Activated CD8-positive, alpha-beta memory T cell treated with anti-CD3 and anti-CD28 coated beads for 36 hours (primary cell): ENCODE data around the gene ZNF628. TPM values are rescaled to one million over a fixed set of nuclear protein-coding genes. Genes with fewer than 3 reads are reported as not detected.

ENCODE experiments used
- CTCF ChIA-PET: fragments of 350-600 bp; sonication (Branson Sonifier 250); formaldehyde crosslinking; loops from one replicate; lab custom pipeline; 2021; ENCODE audit warnings: antibody characterized with exemption; lab: Charles Lee
- POLR2A ChIA-PET: fragments of 350-600 bp; sonication (Branson Sonifier 250); formaldehyde crosslinking; loops from one replicate; lab custom pipeline; 2021; ENCODE audit warnings: antibody characterized with exemption; lab: Charles Lee
- total RNA-seq, 2 experiments: library from RNA; stranded (reverse); gene quantifications; one replicate each; pipeline ENCODE4 v1.2.3, GENCODE V29; 2021

The ZNF628 gene
- total RNA-seq, 2 experiments from 2014 or later, result 6.4 to 7.4 TPM

GRCh38 chr19:55461259-55461973, 15.0 kb upstream of the ZNF628 start, which contains the start of gene ISOC2:
TSS of gene ISOC2 (minus strand) at chr19:55461642. CDS start at chr19:55456486, 5,156 bp downstream.
- ChIA-PET CTCF (interaction anchor here (0.9 to 1.0 kb wide), 3 partner anchors 8 to 42 kb away, joined by 3 to 5 read pairs (median 4); no protein-coding TSS in a partner anchor), POLR2A (interaction anchor here (0.5 to 1.0 kb wide), 2 partner anchors 15 to 208 kb away, joined by 3 to 8 read pairs; partner anchors contain the start of gene ZNF628)

DNA sequence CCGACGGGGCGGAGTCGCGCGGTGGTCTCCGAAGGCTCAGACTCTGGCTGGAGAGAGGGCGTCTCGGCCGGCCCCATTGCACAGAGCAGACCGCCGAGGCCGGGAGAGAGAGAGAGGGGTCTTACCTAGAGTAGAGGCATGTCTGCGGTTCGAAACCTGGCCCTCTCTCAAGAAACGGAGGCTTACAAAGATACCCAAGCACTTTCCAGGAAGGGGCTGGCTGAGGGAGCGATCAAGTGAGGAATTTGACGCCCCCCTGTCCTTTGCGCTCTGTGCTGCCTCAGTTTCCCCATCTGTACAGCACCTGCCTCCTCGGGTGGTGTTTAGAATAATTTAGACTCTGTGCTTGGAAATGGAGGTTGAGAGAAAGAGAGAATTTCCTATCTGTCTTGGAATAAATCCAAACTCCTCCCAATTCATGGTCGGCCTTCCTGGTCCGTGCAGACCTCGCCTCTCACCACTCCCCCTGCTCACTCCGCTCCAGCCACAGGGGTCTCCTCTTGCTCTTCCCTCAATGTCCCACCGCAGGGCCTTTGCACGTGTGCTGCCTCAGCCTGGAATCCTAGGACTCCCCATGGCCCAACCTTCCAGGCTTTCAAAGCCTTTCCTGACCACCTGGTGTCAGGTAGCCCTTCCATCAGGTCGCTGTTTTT, 14.3 kb upstream of the ZNF628 start:
- ChIA-PET CTCF (interaction anchor here (0.9 to 1.6 kb wide), 4 partner anchors 9 to 42 kb away, joined by 3 to 6 read pairs (median 4); no protein-coding TSS in a partner anchor), POLR2A (interaction anchor here (1.0 kb wide), 1 partner anchor 15 kb away, joined by 8 read pairs; the partner anchor contains the start of gene ZNF628)

GRCh38 chr19:55462722-55463121, 13.7 kb upstream of the ZNF628 start:
- CTCF ChIA-PET, result interaction anchor here (1.6 kb wide), 1 partner anchor 41 kb away, joined by 6 read pairs; no protein-coding TSS in a partner anchor
- POLR2A ChIA-PET, result no interaction called here

- POLR2A ChIA-PET, result no interaction called here
- CTCF ChIA-PET, result interaction anchor here (0.6 to 1.6 kb wide), 2 partner anchors 40 to 175 kb away, joined by 3 to 6 read pairs; no protein-coding TSS in a partner anchor
Observed at GRCh38 chr19:55463583-55464031, 12.8 kb upstream of the ZNF628 start.

DNA sequence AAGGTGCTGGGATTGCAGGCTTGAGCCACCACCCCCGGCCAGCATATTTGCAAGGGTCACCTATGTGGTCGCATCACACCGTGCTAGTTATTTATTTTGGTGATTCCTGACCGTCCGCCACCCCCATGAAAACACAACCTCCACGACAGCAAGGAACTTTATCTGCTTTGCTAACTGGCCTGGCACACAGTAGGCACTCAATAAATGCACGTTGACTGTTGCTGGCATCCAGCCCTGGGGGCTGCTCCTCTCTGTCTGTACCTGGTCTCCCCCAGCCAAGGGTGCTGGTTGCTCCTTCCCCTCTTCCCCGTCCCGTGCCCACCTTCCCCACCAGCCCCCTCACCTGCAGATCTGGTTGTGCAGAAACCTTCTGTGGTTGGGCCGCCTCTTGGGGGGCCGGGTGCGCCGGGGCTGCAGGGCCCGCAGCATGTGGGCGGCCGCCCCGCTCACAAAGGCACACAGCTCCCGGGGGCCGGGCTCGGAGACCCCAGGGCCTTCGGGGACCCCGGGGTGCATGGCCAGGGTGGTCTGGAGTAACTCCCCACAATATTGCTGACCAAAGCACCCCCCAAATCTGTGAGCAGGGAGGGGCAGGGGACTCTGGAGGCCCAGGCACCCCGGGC, 12.3 kb upstream of the ZNF628 start:
- ChIA-PET CTCF (interaction anchor here (0.6 to 1.6 kb wide), 2 partner anchors 39 to 175 kb away, joined by 3 to 6 read pairs; no protein-coding TSS in a partner anchor), POLR2A (no interaction called here)

GRCh38 chr19:55464662-55465054, 11.8 kb upstream of the ZNF628 start, which contains the start of gene C19orf85:
TSS of gene C19orf85 (minus strand) at chr19:55464751. CDS start at chr19:55464554, 197 bp downstream.
- CTCF ChIA-PET, result no interaction called here
- POLR2A ChIA-PET, result no interaction called here

- POLR2A ChIA-PET, result no interaction called here
- CTCF ChIA-PET, result interaction anchor here (3.3 kb wide), 1 partner anchor 39 kb away, joined by 46 read pairs; no protein-coding TSS in a partner anchor
Observed at GRCh38 chr19:55465460-55466240, 10.8 kb upstream of the ZNF628 start.

DNA sequence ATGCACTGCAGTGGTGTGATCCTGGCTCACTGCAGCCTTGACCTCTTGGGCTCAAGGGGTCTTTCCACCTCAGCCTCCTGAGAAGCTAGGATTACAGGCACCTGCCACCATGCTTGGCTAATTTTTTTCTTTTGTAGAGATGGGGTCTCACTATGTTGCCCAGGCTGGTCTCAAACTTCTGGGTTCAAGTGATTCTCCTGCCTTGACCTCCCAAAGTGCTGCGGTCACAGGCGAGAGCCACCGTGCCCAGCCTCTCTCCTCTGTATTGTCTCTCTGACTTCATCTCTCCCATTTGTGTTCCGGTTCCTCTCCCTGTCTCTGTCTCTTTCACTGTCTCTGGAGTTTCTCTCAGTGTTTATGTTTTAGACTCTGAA, 10.2 kb upstream of the ZNF628 start:
- CTCF ChIA-PET, result interaction anchor here (1.2 to 3.3 kb wide), 6 partner anchors 10 to 212 kb away, joined by 4 to 46 read pairs (median 10); partner anchors contain the start of genes ZNF628 and ZNF865
- POLR2A ChIA-PET, result no interaction called here

GRCh38 chr19:55467236-55468053, 9.0 kb upstream of the ZNF628 start:
- POLR2A ChIA-PET, result no interaction called here

GRCh38 chr19:55468054-55468393, 8.4 kb upstream of the ZNF628 start:
- CTCF ChIA-PET, result interaction anchor here (0.6 to 3.3 kb wide), 20 partner anchors 8 to 343 kb away, joined by 3 to 46 read pairs (median 4); partner anchors contain the start of genes BRSK1, NAT14 and ZNF628
- POLR2A ChIA-PET, result no interaction called here

More at GRCh38 chr19:55467236-55468053, 9.0 kb upstream of the ZNF628 start:
- CTCF ChIA-PET, result interaction anchor here (0.6 to 3.3 kb wide), 27 partner anchors 9 to 342 kb away, joined by 3 to 46 read pairs (median 4); partner anchors contain the start of genes BRSK1, NAT14, ZNF628 and ZNF865

- ChIA-PET POLR2A (interaction anchor here (0.6 kb wide), 1 partner anchor 167 kb away, joined by 8 read pairs; no protein-coding TSS in a partner anchor), CTCF (interaction anchor here (1.8 kb wide), 1 partner anchor 33 kb away, joined by 10 read pairs; no protein-coding TSS in a partner anchor)
Observed at GRCh38 chr19:55471266-55471665, 5.2 kb upstream of the ZNF628 start.

DNA sequence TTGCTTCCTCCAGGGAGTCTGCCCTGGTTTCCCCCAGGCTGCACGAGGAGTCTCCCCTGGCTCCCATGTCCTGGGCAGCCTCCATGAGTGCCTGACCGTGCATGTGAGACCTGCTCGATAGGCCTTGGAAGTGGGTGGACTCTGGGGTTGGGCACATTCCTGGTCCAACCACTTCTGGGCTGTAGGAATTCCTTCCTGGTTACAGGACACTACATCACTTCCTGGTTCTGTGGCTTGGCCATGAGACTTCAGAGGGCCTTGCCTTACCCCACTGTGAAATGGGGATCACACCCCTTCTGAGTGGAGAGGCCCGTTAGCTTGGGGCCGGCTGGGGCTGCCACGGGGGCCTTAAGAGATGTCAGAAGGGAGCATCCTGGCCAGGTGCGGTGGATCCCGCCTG, 4.0 kb upstream of the ZNF628 start:
- CTCF ChIA-PET, result no interaction called here
- POLR2A ChIA-PET, result no interaction called here

DNA sequence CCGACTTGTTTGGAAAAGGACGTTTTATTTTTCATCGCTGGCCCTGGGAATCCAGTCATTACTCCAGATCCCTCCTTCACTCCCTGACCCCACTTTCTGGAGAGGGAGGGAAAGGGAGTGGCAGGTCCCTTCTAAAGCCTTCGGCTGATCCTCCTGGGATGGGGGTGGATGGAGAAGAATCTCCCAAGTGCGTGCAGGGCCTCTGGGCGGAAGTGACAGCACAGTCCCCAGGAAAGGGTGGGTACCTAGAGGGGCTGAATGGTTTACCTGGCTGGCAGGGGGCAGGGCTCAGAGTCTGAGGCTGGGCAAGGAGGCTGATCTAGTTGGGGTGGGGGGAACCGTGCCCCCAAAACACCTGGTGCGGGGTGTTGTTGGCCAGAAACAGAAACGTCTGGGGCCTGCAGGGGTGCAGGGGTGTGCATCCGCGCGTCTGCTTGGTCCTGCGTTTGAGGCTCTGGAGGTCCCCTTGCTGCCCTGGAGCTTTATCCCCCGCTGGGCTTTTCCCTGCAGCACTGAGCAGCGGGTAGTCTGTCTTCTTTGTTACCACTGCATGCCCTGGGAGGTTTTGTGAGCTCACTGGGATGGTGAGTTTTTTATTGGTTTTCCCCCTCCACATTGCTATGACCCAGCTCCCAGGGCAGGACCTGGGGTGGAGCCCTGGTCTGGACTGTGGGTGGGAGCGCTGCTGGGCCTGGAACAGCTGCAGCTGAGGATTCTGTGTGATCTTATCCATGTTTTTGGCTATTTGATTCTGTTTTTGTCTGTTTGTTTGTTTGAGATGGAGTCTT, 3.0 kb upstream of the ZNF628 start:
- ChIA-PET CTCF (interaction anchor here (0.9 to 2.6 kb wide), 3 partner anchors 12 to 31 kb away, joined by 3 to 12 read pairs (median 3); partner anchors contain the start of gene ISOC2), POLR2A (no interaction called here)

- POLR2A ChIA-PET, result no interaction called here
- CTCF ChIA-PET, result interaction anchor here (0.7 to 2.7 kb wide), 5 partner anchors 8 to 132 kb away, joined by 3 to 12 read pairs (median 3); partner anchors contain the start of gene ISOC2
Observed at GRCh38 chr19:55474269-55475265, 1.9 kb upstream of the ZNF628 start.

- POLR2A ChIA-PET, result no interaction called here
- CTCF ChIA-PET, result interaction anchor here (0.6 to 3.5 kb wide), 4 partner anchors 26 to 593 kb away, joined by 3 to 21 read pairs (median 3); no protein-coding TSS in a partner anchor
Observed at GRCh38 chr19:55477905-55478304, 1.5 kb downstream of the ZNF628 start.
